Measurements from ENCODE around the gene IL17RD.

The IL17RD gene

DNA sequence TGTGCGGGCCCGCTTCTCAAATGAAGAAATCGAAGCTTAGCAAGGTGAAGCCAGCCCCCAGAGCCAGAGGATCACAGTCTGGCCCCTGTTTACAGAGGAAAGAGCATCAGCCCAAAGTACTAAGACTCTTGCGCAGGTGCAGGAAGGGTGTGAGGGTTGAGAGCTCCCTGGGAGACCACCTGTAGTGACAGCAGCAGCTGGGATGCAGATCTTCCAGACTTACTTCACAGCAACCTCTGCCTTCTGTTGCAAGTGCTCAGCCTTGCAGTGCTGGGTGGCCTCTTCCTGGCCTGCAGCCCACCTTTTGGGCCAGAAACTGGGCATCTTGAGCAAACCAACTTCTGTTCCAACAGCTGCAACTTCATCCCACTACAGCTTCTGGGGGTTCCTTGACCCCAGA lies 85.0 kb downstream of the IL17RD start:
- Histone ChIP-seq H3K79me2 (ENCODE audit: control insufficient read depth, insufficient read depth, low read length, unreplicated experiment) (no peaks in the 10 kb centered on the region), H3K4me3 (ENCODE audit: low read depth, low read length) (no peak overlapping the region), H3K4me1 (ENCODE audit: control insufficient read depth, insufficient read depth, low read length, unreplicated experiment) (no peaks in the 10 kb centered on the region), H2AFZ (ENCODE audit: low read length, unreplicated experiment) (no peak overlapping the region), H3K27me3 (ENCODE audit: insufficient read depth, low read length) (peaks cover 16% of the 10 kb centered on the region), H3K36me3 (ENCODE audit: insufficient read depth, low read length) (no peaks in the 10 kb centered on the region), H3K27ac (ENCODE audit: low read depth, low read length) (no peak overlapping the region)

GRCh38 chr3:57079474-57079831 lies 85.7 kb downstream of the IL17RD start:
- Histone ChIP-seq H3K4me1 (ENCODE audit: control insufficient read depth, insufficient read depth, low read length, unreplicated experiment) (no peaks in the 10 kb centered on the region), H3K27me3 (ENCODE audit: insufficient read depth, low read length) (peaks cover 16% of the 10 kb centered on the region), H3K36me3 (ENCODE audit: insufficient read depth, low read length) (no peaks in the 10 kb centered on the region), H3K27ac (ENCODE audit: low read depth, low read length) (no peak overlapping the region), H3K79me2 (ENCODE audit: control insufficient read depth, insufficient read depth, low read length, unreplicated experiment) (no peaks in the 10 kb centered on the region), H3K4me3 (ENCODE audit: low read depth, low read length) (peak overlapping the region; percentile 84), H2AFZ (ENCODE audit: low read length, unreplicated experiment) (peak overlapping the region; percentile 86)

DNA sequence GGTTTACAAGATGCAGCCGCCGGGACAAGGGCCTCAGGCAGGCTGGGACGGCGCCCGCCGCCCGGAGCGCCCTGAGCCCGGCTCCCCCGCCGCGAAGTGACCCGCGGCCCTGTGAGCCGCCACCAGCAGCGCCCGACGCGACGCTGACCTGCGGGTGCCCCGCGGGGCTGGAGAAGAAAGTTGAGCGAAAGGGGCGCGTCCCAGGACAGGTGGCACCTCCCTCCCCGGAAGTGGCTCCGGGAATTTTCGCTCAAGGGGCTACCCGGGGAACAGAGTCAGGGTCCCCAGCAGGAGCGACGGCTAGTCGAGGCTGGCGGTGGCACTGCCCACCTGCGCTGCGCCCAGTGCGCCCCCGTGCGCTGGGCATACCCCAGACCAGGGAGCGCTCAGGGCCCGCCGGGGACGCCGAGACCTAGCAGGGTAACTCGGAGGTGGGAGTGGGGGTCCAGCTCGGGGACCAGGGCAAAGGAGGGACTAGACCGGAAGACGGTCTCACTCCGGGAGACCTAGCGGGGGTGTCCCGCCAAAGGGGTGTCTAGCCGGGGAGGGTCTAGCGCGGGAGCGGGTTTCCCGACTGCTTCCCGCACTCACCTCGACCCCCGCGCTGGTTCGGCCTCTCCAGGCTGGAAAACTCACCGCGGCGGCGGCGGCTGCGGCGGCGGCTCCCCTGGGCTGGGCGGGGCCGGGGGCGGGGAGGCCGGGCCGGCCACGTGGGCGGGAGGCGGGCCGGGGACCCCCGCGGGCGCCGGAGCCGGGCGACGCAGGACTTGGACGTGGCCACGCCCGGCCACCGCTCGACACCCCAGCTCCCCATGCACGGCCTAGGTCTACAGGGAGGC lies 86.3 kb downstream of the IL17RD start:
- H2AFZ ChIP-seq (ENCODE audit: low read length, unreplicated experiment), result peak overlapping the region; percentile 97

DNA sequence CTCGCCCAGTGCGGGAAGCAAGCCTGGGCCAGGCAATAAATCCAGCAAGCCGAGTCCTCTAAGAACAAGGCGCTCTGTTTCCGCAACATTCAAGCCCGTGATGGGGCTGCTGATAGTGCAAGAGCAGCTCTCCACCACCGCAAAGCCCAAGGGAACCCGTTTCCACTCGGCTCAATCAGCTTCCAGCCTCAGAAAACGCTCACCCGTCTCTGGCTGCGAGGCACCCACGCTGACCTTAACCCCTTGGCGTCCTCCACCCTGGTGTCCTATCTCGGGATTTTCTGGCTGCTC lies 86.9 kb downstream of the IL17RD start:
- Histone ChIP-seq H2AFZ (ENCODE audit: low read length, unreplicated experiment) (peak overlapping the region; percentile 97), H3K27ac (ENCODE audit: low read depth, low read length) (no peak overlapping the region), H3K4me1 (ENCODE audit: control insufficient read depth, insufficient read depth, low read length, unreplicated experiment) (no peaks in the 10 kb centered on the region)

More for the DNA sequence above, 86.3 kb downstream of the IL17RD start:
- Histone ChIP-seq H3K79me2 (ENCODE audit: control insufficient read depth, insufficient read depth, low read length, unreplicated experiment) (no peaks in the 10 kb centered on the region), H3K4me1 (ENCODE audit: control insufficient read depth, insufficient read depth, low read length, unreplicated experiment) (no peaks in the 10 kb centered on the region), H3K4me3 (ENCODE audit: low read depth, low read length) (peak overlapping the region; percentile 84), H3K36me3 (ENCODE audit: insufficient read depth, low read length) (no peaks in the 10 kb centered on the region), H3K27me3 (ENCODE audit: insufficient read depth, low read length) (peaks cover 16% of the 10 kb centered on the region), H3K27ac (ENCODE audit: low read depth, low read length) (no peak overlapping the region)

DNA sequence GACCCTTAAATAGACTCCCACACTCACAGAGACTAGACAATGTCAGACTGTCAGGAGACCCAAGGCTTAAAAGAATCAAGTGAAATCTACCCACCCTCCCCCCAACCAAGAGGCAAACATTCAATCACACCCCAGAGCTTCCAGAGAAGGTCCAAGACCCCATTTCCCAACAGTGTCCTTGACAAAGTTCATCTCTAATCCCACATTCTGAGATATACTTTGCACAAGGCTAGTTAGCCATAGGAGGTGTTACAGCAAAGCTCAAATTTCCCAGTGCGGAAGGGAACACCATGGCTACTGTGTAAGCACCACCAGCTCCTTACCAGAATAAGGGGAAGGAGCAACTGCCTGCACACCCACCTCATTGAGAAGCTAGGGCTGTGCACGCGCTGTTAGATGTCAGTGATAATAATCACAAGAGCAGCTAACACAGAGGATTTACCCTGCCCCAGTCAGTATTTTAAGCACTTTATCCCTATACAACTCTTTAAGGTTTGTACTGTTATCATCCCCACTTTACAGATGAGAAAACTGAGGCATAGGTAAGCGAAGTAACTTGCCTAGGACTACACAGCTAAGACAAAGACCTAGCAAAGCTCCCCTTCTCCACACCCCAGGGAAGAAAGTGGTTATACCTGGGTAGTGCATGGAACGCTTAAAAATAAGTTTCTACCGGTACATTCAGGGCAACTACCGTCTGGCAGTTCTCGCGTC lies 87.4 kb downstream of the IL17RD start:
- Histone ChIP-seq H3K27me3 (ENCODE audit: insufficient read depth, low read length) (peaks cover 16% of the 10 kb centered on the region), H3K79me2 (ENCODE audit: control insufficient read depth, insufficient read depth, low read length, unreplicated experiment) (no peaks in the 10 kb centered on the region), H3K4me1 (ENCODE audit: control insufficient read depth, insufficient read depth, low read length, unreplicated experiment) (no peaks in the 10 kb centered on the region), H3K4me3 (ENCODE audit: low read depth, low read length) (peak overlapping the region; percentile 84), H3K36me3 (ENCODE audit: insufficient read depth, low read length) (no peaks in the 10 kb centered on the region), H3K27ac (ENCODE audit: low read depth, low read length) (no peak overlapping the region), H2AFZ (ENCODE audit: low read length, unreplicated experiment) (no peak overlapping the region)

More for the DNA sequence above, 86.9 kb downstream of the IL17RD start:
- Histone ChIP-seq H3K79me2 (ENCODE audit: control insufficient read depth, insufficient read depth, low read length, unreplicated experiment) (no peaks in the 10 kb centered on the region), H3K36me3 (ENCODE audit: insufficient read depth, low read length) (no peaks in the 10 kb centered on the region), H3K4me3 (ENCODE audit: low read depth, low read length) (peak overlapping the region; percentile 84), H3K27me3 (ENCODE audit: insufficient read depth, low read length) (peaks cover 16% of the 10 kb centered on the region)

GRCh38 chr3:57076422-57076951 lies 88.7 kb downstream of the IL17RD start:
- Histone ChIP-seq H3K36me3 (ENCODE audit: insufficient read depth, low read length) (no peaks in the 10 kb centered on the region), H3K27me3 (ENCODE audit: insufficient read depth, low read length) (peaks cover 16% of the 10 kb centered on the region), H3K4me1 (ENCODE audit: control insufficient read depth, insufficient read depth, low read length, unreplicated experiment) (no peaks in the 10 kb centered on the region), H3K27ac (ENCODE audit: low read depth, low read length) (no peak overlapping the region), H3K79me2 (ENCODE audit: control insufficient read depth, insufficient read depth, low read length, unreplicated experiment) (no peaks in the 10 kb centered on the region), H3K4me3 (ENCODE audit: low read depth, low read length) (no peak overlapping the region), H2AFZ (ENCODE audit: low read length, unreplicated experiment) (no peak overlapping the region)

- peaks cover 12% of the 10 kb centered on the region for H3K27me3 ChIP-seq (ENCODE audit: insufficient read depth, low read length)
- H2AFZ ChIP-seq (ENCODE audit: low read length, unreplicated experiment), result no peak overlapping the region
- H3K4me3 ChIP-seq (ENCODE audit: low read depth, low read length), result no peak overlapping the region
- no peaks in the 10 kb centered on the region for H3K79me2 ChIP-seq (ENCODE audit: control insufficient read depth, insufficient read depth, low read length, unreplicated experiment)
- H3K36me3 ChIP-seq (ENCODE audit: insufficient read depth, low read length), result no peaks in the 10 kb centered on the region
- H3K4me1 ChIP-seq (ENCODE audit: control insufficient read depth, insufficient read depth, low read length, unreplicated experiment), result peaks cover 5% of the 10 kb centered on the region
- H3K27ac ChIP-seq (ENCODE audit: low read depth, low read length), result no peak overlapping the region
Measured at GRCh38 chr3:57074135-57074534, 91.0 kb downstream of the IL17RD start.

DNA sequence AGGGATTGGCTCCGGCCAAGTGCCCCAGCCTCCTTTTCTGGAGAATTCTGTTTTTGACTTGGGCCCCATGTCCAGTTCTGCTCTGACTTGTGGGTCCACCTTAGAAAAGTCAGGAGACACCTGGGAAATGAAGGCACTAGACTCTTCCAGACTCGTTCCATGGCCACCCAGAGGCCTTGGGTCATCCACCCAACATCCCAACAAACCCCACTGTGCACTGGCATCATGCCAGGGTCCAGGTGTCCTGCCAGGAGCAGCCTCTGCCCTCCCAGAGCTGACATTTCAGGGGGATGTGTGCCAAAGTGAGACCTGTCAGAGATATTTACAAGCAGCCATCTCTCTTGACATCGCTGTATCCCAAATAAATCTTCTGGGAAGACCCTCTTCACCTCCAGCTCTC lies 91.5 kb downstream of the IL17RD start:
- H3K79me2 ChIP-seq (ENCODE audit: control insufficient read depth, insufficient read depth, low read length, unreplicated experiment), result no peaks in the 10 kb centered on the region

DNA sequence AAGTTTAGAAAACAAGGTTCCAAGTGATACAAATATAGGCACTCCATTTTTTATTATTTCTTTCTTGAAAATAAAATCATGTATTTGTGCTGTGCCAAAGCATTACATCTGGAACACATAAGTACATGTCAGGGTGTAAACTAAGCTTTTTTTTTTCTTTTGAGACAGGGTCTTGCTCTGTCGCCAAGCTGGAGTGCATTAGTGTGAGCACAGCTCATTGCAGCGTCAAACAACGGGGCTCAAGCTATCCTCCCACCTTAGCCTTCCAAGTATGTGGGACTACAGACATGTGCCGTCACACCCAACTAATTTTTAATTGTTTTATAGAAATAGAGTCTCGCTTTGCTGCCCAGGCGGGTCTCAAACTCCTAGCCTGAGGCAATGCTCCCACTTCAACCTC lies 95.7 kb downstream of the IL17RD start:
- peaks cover 18% of the 10 kb centered on the region for H3K4me1 ChIP-seq (ENCODE audit: control insufficient read depth, insufficient read depth, low read length, unreplicated experiment)
- no peaks in the 10 kb centered on the region for H3K36me3 ChIP-seq (ENCODE audit: insufficient read depth, low read length)
- H2AFZ ChIP-seq (ENCODE audit: low read length, unreplicated experiment), result no peak overlapping the region
- H3K27me3 ChIP-seq (ENCODE audit: insufficient read depth, low read length), result no peaks in the 10 kb centered on the region
- H3K79me2 ChIP-seq (ENCODE audit: control insufficient read depth, insufficient read depth, low read length, unreplicated experiment), result no peaks in the 10 kb centered on the region
- H3K4me3 ChIP-seq (ENCODE audit: low read depth, low read length), result no peak overlapping the region
- H3K27ac ChIP-seq (ENCODE audit: low read depth, low read length), result no peak overlapping the region; the same call in 1 of the 2 replicates

More for the DNA sequence above, 91.5 kb downstream of the IL17RD start:
- H3K27me3 ChIP-seq (ENCODE audit: insufficient read depth, low read length), result peaks cover 12% of the 10 kb centered on the region
- no peak overlapping the region for H2AFZ ChIP-seq (ENCODE audit: low read length, unreplicated experiment)
- no peaks in the 10 kb centered on the region for H3K36me3 ChIP-seq (ENCODE audit: insufficient read depth, low read length)
- peaks cover 9% of the 10 kb centered on the region for H3K4me1 ChIP-seq (ENCODE audit: control insufficient read depth, insufficient read depth, low read length, unreplicated experiment)
- no peak overlapping the region for H3K4me3 ChIP-seq (ENCODE audit: low read depth, low read length)
- H3K27ac ChIP-seq (ENCODE audit: low read depth, low read length), result no peak overlapping the region

DNA sequence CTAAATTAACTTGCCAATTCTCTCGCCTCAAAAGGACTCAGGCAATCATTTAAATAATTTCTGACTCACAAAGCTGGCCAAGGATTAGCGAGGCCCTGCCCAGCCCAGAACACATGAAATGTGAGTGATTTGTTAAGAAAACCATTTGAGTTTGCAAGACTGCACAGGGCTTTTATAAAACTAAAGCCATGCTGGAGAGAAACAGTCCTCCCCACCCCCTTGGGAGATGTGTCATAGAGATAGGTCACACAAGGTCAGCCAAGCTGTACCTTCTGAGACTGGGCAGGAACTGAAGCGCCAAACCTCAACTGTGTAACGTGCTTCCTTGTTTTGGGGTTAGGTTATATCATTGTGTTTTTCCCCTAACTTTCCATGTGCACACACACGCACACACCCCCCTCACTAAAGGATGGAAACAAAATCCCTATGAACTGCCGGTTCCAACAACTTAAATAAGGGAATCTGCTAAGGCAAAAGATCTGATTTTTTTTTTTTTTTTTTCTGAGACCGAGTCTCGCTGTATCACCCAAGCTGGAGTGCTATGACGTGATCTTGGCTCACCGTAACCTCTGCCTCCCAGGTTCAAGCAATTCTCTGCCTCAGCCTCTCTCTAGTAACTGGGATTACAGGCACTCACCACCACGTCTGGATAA lies 96.6 kb downstream of the IL17RD start:
- no peaks in the 10 kb centered on the region for H3K79me2 ChIP-seq (ENCODE audit: control insufficient read depth, insufficient read depth, low read length, unreplicated experiment)
- peak overlapping the region; percentile 75 for H3K27ac ChIP-seq (ENCODE audit: low read depth, low read length)
- H3K4me3 ChIP-seq (ENCODE audit: low read depth, low read length), result peak overlapping the region; percentile 44

More for the DNA sequence above, 96.6 kb downstream of the IL17RD start:
- no peaks in the 10 kb centered on the region for H3K27me3 ChIP-seq (ENCODE audit: insufficient read depth, low read length)
- peak overlapping the region; percentile 15 for H2AFZ ChIP-seq (ENCODE audit: low read length, unreplicated experiment)
- H3K36me3 ChIP-seq (ENCODE audit: insufficient read depth, low read length), result no peaks in the 10 kb centered on the region
- H3K4me1 ChIP-seq (ENCODE audit: control insufficient read depth, insufficient read depth, low read length, unreplicated experiment), result peaks cover 22% of the 10 kb centered on the region

All from ACC112 (cell line).